A549 (cell line): ENCODE measurements around the gene ZPR1. TPM values are rescaled to one million over a fixed set of nuclear protein-coding genes. Genes with fewer than 3 reads are reported as not detected.

ENCODE experiments used
- ATAC-seq, 2 experiments: fragments of 200-7000 bp in 1 of 2; fragments of >200 bp in 1 of 2; cut with Nextera tagmentation in 1 of 2; cut with Tn5 transposase in 1 of 2; 3 replicates each; pipeline versions ENCODE4 v1.8.0 to v1.9.1; 2018 to 2020; ENCODE audit warnings: mild to moderate bottlenecking in 1 of 2, moderate library complexity in 1 of 2
- CTCF ChIA-PET: fragments of 300-600 bp; sonication (Branson Sonifier 250); formaldehyde crosslinking; extraction: SDS; loops from one replicate; lab custom pipeline; 2021; ENCODE audit warnings: antibody characterized with exemption, inconsistent platforms; lab: Yijun Ruan, JAX
- POLR2A ChIA-PET: fragments of 350-600 bp; formaldehyde crosslinking; extraction: SDS; loops from one replicate; lab custom pipeline; 2021; ENCODE audit warnings: antibody characterized with exemption, inconsistent platforms; lab: Yijun Ruan, JAX
- DNase-seq, 2 experiments: peaks; one replicate each; pipeline versions ENCODE4 v3.0.0 to v3.0.0-alpha.2; 2011 to 2016; ENCODE audit warnings: low read depth in 1 of 2, low spot score in 1 of 2
- FAIRE-seq: peaks from 2 replicates; lab custom pipeline; 2011; peaks lifted over from hg19 to GRCh38; lab: Jason Lieb, UNC
- H3K27ac ChIP-seq, 2 experiments: fragments of >200 bp; sonication (Bioruptor Twin); formaldehyde crosslinking; 3 replicates each; pipeline ENCODE4 v1.5.1; 2016 to 2017
- H3K4me1 ChIP-seq: fragments of >200 bp; sonication (Bioruptor Twin); formaldehyde crosslinking; 3 replicates; pipeline ENCODE4 v1.6.1; 2016
- H3K4me2 ChIP-seq: fragments of >200 bp; sonication (Bioruptor Twin); formaldehyde crosslinking; 3 replicates; pipeline ENCODE4 v1.6.1; 2016
- H3K4me3 ChIP-seq: fragments of >200 bp; sonication (Bioruptor Twin); formaldehyde crosslinking; 3 replicates; pipeline ENCODE4 v1.5.1; 2016
- H3K9me3 ChIP-seq: fragments of >200 bp; sonication (Bioruptor Twin); formaldehyde crosslinking; 3 replicates; pipeline ENCODE4 v1.6.1; 2016
- BCL3 ChIP-seq: fragments of >200 bp; sonication (Bioruptor Twin); formaldehyde crosslinking; IDR thresholded peaks from 3 replicates; pipeline ENCODE4 v1.6.1; 2016
- BHLHE40 ChIP-seq: IDR thresholded peaks from 2 replicates; pipeline ENCODE4 v1.6.1; 2012; ENCODE audit warnings: low read depth, low read length, inconsistent platforms
- CBX2 ChIP-seq: fragments of 200-600 bp; sonication (generic); IDR thresholded peaks from 2 replicates; pipeline ENCODE4 v1.6.1; 2016; ENCODE audit warnings: low read depth, mild to moderate bottlenecking, borderline replicate concordance
- CEBPB ChIP-seq, 2 experiments: fragments of >200 bp in 1 of 2; sonication (Bioruptor Twin) in 1 of 2; formaldehyde crosslinking in 1 of 2; IDR thresholded peaks; 2 replicates each; pipeline ENCODE4 v1.6.1; 2012 to 2016
- CHD4 ChIP-seq: fragments of 200-600 bp; sonication (generic); IDR thresholded peaks from 2 replicates; pipeline ENCODE4 v1.6.1; 2016; ENCODE audit warnings: antibody characterized with exemption, mild to moderate bottlenecking, borderline replicate concordance
- ESRRA ChIP-seq: fragments of 150-350 bp; IDR thresholded peaks from 2 replicates; pipeline ENCODE4 v1.6.1; 2014; ENCODE audit warnings: mild to moderate bottlenecking, low read length, borderline replicate concordance
- FOSB ChIP-seq: fragments of 250-450 bp; sonication (Bioruptor Pico); IDR thresholded peaks from 2 replicates; pipeline ENCODE4 v1.5.0; 2020; ENCODE audit warnings: mild to moderate bottlenecking, moderate library complexity
- JUN ChIP-seq, 2 experiments: fragments of >200 bp; sonication (Bioruptor Twin); formaldehyde crosslinking; IDR thresholded peaks; 2 replicates in 1 of 2; 3 replicates in 1 of 2; pipeline ENCODE4 v1.6.1; 2016 to 2017
- JUNB ChIP-seq: fragments of >200 bp; sonication (Bioruptor Twin); formaldehyde crosslinking; IDR thresholded peaks from 2 replicates; pipeline ENCODE4 v1.6.1; 2016
- MAFK ChIP-seq: fragments of 450-650 bp; IDR thresholded peaks from 2 replicates; pipeline ENCODE4 v1.6.1; 2014; ENCODE audit not compliant: partially characterized antibody
- MAX ChIP-seq: IDR thresholded peaks from 2 replicates; pipeline ENCODE4 v1.6.1; 2012
- MAZ ChIP-seq: fragments of 150-350 bp; IDR thresholded peaks from 2 replicates; pipeline ENCODE4 v1.6.1; 2014; ENCODE audit warnings: antibody characterized with exemption, low read depth, low read length, borderline replicate concordance
- NPAS2 ChIP-seq: fragments of 250-450 bp; sonication (Bioruptor Pico); IDR thresholded peaks from 2 replicates; pipeline ENCODE4 v1.8.0; 2022; ENCODE audit warnings: mild to moderate bottlenecking, moderate library complexity, borderline replicate concordance
- PBX3 ChIP-seq: IDR thresholded peaks from 2 replicates; pipeline ENCODE4 v1.6.1; 2012
- PHF8 ChIP-seq: fragments of 200-600 bp; sonication (generic); IDR thresholded peaks from 2 replicates; pipeline ENCODE4 v1.6.1; 2016; ENCODE audit warnings: low read depth, mild to moderate bottlenecking, antibody characterized with exemption, moderate library complexity, borderline replicate concordance
- POLR2A ChIP-seq: IDR thresholded peaks from 2 replicates; pipeline ENCODE4 v1.6.1; 2012; ENCODE audit warnings: mild to moderate bottlenecking, low read length
- RAD21 ChIP-seq, 2 experiments: fragments of >200 bp in 1 of 2; sonication (Bioruptor Twin) in 1 of 2; formaldehyde crosslinking in 1 of 2; IDR thresholded peaks in 1 of 2; conservative IDR thresholded peaks in 1 of 2; 2 replicates in 1 of 2; 3 replicates in 1 of 2; pipeline ENCODE4 v1.6.1; 2012 to 2018; ENCODE audit warnings: inconsistent platforms in 1 of 2
- RCOR1 ChIP-seq: fragments of 150-350 bp; IDR thresholded peaks from 2 replicates; pipeline ENCODE4 v1.6.1; 2014; ENCODE audit warnings: antibody characterized with exemption, low read length, low read depth
- REST ChIP-seq: fragments of 200-600 bp; sonication (generic); IDR thresholded peaks from 2 replicates; pipeline ENCODE4 v1.6.1; 2016; ENCODE audit warnings: antibody characterized with exemption, mild to moderate bottlenecking, moderate library complexity
- RFX5 ChIP-seq: fragments of 450-650 bp; IDR thresholded peaks from 2 replicates; pipeline ENCODE4 v1.7.1; 2014; ENCODE audit warnings: antibody characterized with exemption, mild to moderate bottlenecking, moderate library complexity
- SMC3 ChIP-seq: fragments of >200 bp; sonication (Bioruptor Twin); formaldehyde crosslinking; IDR thresholded peaks from 3 replicates; pipeline ENCODE4 v1.6.1; 2018; ENCODE audit warnings: inconsistent platforms
- SREBF2 ChIP-seq: fragments of 450-650 bp; IDR thresholded peaks from 2 replicates; pipeline ENCODE4 v1.6.1; 2014; ENCODE audit warnings: mild to moderate bottlenecking, moderate library complexity
- ZC3H11A ChIP-seq: fragments of 450-650 bp; IDR thresholded peaks from 2 replicates; pipeline ENCODE4 v1.6.1; 2014; ENCODE audit warnings: antibody characterized with exemption, mild to moderate bottlenecking
- ZNF302 ChIP-seq: fragments of 250-450 bp; sonication (Bioruptor Pico); IDR thresholded peaks from 2 replicates; pipeline ENCODE4 v1.9.0; 2021; ENCODE audit warnings: inconsistent platforms, mild to moderate bottlenecking, moderate library complexity
- WGBS: methylation state at CpG from one replicate; pipeline ENCODE4 v1.1.6; 2017; ENCODE audit errors: missing lambda C conversion rate; 5-methylcytosine and 5-hydroxymethylcytosine counted together
- polyA plus RNA-seq, 4 experiments: library from polyadenylated mRNA; depleted of rRNA in 3 of 4; stranded (reverse); fragments of >200 nt; fragmentation: RNase III in 1 of 4; extraction: RNeasy Plus Mini Kit Qiagen cat#74134 plus additional on column Dnase treatment in 1 of 4; gene quantifications; 2 replicates in 3 of 4; 3 replicates in 1 of 4; pipeline ENCODE4 v1.2.3, GENCODE V29; 2011 to 2017

Gene ZPR1
- polyA plus RNA-seq, 2 of the 4 experiments (the other 2 are of a cell fraction) = 44.1 to 65.6 TPM

DNA sequence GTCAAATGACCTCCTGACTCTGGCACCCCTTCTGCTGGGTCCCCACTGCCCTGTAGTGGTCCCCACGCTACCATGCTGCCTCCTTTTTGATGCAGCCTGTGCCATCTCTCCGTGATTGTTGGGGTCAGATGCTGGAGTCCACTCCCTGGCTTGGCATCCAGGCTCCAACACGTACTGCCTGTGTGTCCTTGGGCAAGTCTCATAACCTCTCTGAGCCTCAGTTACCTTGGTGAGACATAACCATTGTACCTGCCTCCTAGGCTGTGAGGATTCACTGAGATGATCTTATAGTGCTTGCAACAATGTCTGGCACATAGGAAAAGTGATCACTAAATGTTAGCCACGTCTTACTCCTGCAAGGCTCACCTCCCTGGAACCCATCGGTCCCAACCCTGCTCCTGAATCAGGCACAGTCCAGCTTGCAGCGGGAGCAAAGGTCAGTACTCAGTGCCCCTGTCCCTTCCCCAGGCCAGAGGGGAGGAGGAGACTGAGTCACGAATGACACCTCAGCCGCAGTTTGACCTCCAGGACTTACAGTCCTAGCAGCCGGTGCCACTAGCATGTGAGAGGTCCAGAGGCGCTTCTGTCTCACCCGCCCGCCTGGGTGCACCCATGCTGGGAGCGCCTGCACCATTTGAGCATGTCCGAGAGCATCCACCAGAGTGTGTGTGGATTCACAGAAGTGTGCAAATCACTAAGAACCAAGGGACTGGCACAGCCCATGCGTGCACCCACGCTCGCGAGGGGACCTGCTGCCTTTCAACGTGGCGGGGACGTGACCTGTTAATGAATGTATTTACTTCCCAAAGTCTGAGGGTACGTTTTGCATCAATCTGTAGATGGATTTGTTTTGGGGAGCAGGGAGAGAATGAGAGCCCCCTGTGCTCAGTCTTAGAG is 38.3 kb upstream of the ZPR1 start:
- WGBS = 65% methylated on average over 13 of the region's 22 CpGs
- POLR2A ChIA-PET = no interaction called here
- no peak overlapping the region for H3K27ac ChIP-seq
- TF ChIP-seq RCOR1 = no peak
- TF ChIP-seq SREBF2 = no peak
- TF ChIP-seq NPAS2 (CRISPR knock-in tag) = no peak
- TF ChIP-seq BCL3 = no peak
- TF ChIP-seq PBX3 = no peak
- no peak for TF ChIP-seq POLR2A
- no peak for TF ChIP-seq BHLHE40
- no peak for TF ChIP-seq MAFK
- no peak for TF ChIP-seq JUN (IDR thresholded peaks at IDR 0.05)
- no peak for TF ChIP-seq CHD4
- no peak for TF ChIP-seq PHF8
- TF ChIP-seq SMC3 = no peak
- TF ChIP-seq, all 56 proteins: peak for 0
- FAIRE-seq (no peak), DNase-seq (no peak), ATAC-seq (no peak)
- H3K4me1 ChIP-seq = no peaks in the 10 kb centered on the region
- no peaks in the 10 kb centered on the region for H3K9me3 ChIP-seq
- no peak overlapping the region for H3K4me3 ChIP-seq
- CTCF ChIA-PET = interaction anchor here (1.3 to 2.6 kb wide), 2 partner anchors 10 to 32 kb away, joined by 3 to 11 read pairs; no protein-coding TSS in a partner anchor
- H3K4me2 ChIP-seq = no peak overlapping the region

DNA sequence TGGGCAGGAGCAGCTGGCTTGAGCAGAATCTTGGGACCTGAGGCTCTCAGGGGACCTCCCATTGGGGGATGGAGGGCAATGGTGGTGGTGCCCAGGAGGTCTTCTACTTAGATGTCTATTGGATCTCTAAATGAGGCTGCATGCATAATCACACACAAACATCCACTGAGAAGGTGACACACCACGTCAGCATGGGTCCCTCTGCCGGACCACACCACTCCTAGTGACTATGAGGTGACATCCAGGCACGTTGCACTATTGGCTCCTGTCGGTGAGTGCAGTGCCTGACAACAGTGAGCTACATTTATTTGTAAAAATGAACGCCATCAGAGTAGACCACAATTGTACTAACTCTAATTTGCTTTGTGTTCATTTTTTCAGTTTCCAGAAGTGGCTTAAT is 37.6 kb upstream of the ZPR1 start:
- Histone ChIP-seq H3K9me3 (no peaks in the 10 kb centered on the region), H3K4me1 (no peaks in the 10 kb centered on the region), H3K4me3 (no peak overlapping the region), H3K4me2 (no peak overlapping the region), H3K27ac (no peak overlapping the region)
- DNase-seq (no peak), FAIRE-seq (no peak), ATAC-seq (no peak)
- ChIA-PET POLR2A (no interaction called here), CTCF (interaction anchor here (2.6 kb wide), 1 partner anchor 11 kb away, joined by 11 read pairs; no protein-coding TSS in a partner anchor)
- TF ChIP-seq REST = no peak
- no peak for TF ChIP-seq RFX5
- no peak for TF ChIP-seq ZNF302
- no peak for TF ChIP-seq CBX2
- TF ChIP-seq ESRRA = no peak
- TF ChIP-seq FOSB (CRISPR knock-in tag) = no peak
- TF ChIP-seq SMC3 = no peak
- no peak for TF ChIP-seq RAD21 (conservative IDR thresholded peaks at IDR 0.05 in 1 of 2, IDR thresholded peaks at IDR 0.05 in 1 of 2)
- no peak for TF ChIP-seq CEBPB (IDR thresholded peaks at IDR 0.05)
- TF ChIP-seq CHD4 = no peak
- no peak for TF ChIP-seq MAZ
- TF ChIP-seq JUNB = no peak
- no peak for TF ChIP-seq MAX
- no peak for TF ChIP-seq MAFK
- no peak for TF ChIP-seq POLR2A
- TF ChIP-seq ZC3H11A = no peak
- 32% methylated on average over 5 of the region's 5 CpGs for WGBS
